Measurements from ENCODE around the gene LRMDA.

GRCh38 chr10:75592791-75593643 is 161.6 kb downstream of the LRMDA start:
- TF ChIP-seq EGR1 (IDR thresholded peaks at IDR 0.05) (no peak), CEBPB (IDR thresholded peaks at IDR 0.05) (no peak), RAD21 (IDR thresholded peaks at IDR 0.05; ENCODE audit: low read depth) (no peak), ZBTB7A (IDR thresholded peaks at IDR 0.05; ENCODE audit: low read depth) (no peak), REST (IDR thresholded peaks at IDR 0.05; ENCODE audit: low read depth) (no peak), USF1 (IDR thresholded peaks at IDR 0.05) (no peak), CREB1 (IDR thresholded peaks at IDR 0.05; ENCODE audit: low read depth) (no peak), EP300 (IDR thresholded peaks at IDR 0.05; ENCODE audit: borderline replicate concordance) (no peak), TAF1 (IDR thresholded peaks at IDR 0.05; ENCODE audit: low read depth) (no peak), TCF12 (IDR thresholded peaks at IDR 0.05; ENCODE audit: low read depth) (no peak)

Data from Ishikawa (cell line).